NCI-H526 (cell line): ENCODE measurements around the gene SNX17.
A peak's percentile ranks its signal among the peaks of the same experiment; 100 is the strongest.
"Not testable (repeated sequence)": the region's sequence is repeated elsewhere in the genome, so short reads cannot be mapped to it uniquely, and the experiment has no call there.

Source experiments
- DNase-seq, 2 experiments: peaks; one replicate each; lab custom pipeline; 2025; lab: John Stamatoyannopoulos, UW

SNX17 gene

DNA sequence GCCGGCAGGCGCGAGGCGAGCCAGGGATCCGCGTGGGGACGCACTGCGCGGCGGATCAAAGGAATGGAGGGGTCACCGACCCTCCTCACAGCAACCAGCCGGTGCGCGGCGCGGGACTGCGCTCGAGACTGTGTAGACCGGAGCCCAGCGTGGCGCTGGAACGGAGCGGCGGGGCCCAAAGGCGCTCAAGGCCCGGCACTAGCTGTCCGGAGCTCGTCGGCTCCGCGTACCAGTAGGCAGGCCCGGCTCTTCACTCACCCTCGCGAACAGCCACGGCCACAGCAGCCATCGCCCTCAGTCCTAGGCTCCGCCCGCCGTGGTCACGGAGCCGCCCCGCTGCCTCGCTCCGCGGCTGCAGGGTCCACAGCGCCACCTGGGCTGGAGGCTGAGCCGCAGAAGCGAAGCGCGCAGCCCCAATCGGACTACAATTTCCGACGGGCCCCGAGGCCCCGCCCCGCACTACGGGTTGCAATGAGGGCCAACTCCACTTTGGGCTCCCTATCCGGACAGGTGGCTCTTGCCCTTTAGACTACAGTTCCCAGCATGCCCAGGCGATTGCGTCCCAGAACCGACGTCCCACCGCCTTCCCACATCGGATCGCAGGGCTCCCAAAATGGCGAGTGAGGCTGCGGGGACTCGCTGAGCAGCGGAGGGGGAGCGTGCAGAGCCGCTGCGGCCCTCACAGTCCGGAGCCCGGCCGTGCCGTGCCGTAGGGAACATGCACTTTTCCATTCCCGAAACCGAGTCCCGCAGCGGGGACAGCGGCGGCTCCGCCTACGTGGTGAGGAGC lies at the start of gene SNX17, which contains the start of gene EIF2B4:
TSS of gene SNX17 (plus strand) at position 591 of the 790 bp plus-strand sequence. CDS start at position 719, 128 bp downstream.
TSS of gene EIF2B4 (minus strand) at position 313 of the 790 bp plus-strand sequence. CDS start at position 289, 24 bp downstream.
- DNase-seq = peak; percentile 97 to 99

GRCh38 chr2:27320958-27321543 lies 49.4 kb upstream of the SNX17 start:
- peak in 1 of 2 experiments; percentile 12 for DNase-seq

DNA sequence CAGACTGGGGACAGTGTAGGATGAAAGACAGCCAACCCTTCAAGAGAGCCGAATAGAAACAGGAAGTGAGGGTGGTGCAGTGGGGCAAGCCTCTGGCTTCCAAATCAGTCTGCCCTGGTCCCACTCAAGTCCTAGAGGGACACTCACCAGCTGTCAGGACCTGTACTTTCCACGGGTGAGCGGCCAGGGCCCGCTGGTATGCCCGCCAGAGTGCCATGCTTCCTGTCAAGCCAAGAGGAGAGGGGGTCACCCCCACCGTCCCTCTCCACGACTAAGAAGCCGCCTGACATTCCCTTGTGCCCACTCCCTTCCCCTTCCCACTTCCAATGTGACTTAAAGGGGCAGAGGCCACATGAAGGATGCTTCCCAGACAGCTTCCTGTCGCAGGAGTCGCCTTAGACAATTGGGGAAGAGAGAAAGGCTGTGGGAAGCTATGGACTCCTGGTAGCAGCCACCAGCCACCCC lies 48.1 kb upstream of the SNX17 start:
- DNase-seq = no peak

- DNase-seq = peak; percentile 78 to 93
Measured at GRCh38 chr2:27322766-27323595, 47.4 kb upstream of the SNX17 start, which contains the start of gene MPV17. MPV17 (minus strand) TSS chr2:27323097; CDS start chr2:27322517, 580 bp downstream.

- DNase-seq = no peak
Measured at GRCh38 chr2:27323596-27324285, 46.7 kb upstream of the SNX17 start.

- DNase-seq = no peak
Measured at GRCh38 chr2:27324720-27325119, 45.7 kb upstream of the SNX17 start.

DNA sequence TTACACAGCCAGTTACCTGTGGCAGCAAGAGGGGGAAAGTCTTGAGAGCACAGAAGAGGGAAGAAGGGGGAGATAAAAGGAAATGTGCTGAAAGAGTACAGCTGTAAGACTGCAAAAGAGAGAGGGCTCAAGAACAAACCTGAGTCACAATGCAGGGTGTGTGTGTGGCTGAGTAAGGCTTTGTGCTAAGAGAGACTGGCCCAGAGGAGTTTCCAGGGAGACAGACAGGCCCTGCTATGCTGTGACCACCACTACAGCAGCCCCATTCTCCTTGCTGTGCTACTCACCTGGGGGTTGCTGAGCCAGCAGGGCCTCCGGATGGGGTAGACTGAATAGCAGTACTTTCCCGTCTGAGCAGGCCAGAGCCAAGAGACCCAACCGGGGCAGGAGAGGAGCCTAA lies 35.1 kb upstream of the SNX17 start:
- DNase-seq = no peak

- no peak for DNase-seq
Measured at GRCh38 chr2:27336173-27336572, 34.2 kb upstream of the SNX17 start.

DNA sequence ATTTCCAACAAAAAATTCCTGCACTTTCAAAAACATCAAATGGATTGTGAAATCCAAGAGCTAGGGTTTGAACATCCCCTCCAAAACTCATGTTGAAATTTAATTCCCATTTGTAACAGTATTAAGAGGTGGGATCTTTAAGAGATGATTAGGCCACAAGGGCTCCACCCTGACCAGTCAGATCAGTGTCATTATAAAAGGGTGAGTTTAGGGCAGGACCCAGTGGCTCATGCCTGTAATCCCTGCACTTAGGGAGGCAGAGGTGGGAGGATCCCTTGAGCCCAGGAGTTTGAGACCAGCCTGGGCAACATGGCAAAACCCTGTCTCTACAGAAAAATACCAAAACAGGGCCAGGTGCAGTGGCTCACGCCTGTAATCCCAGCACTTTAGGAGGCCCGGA lies 22.8 kb upstream of the SNX17 start:
- DNase-seq = no peak

GRCh38 chr2:27350106-27350693 lies 20.2 kb upstream of the SNX17 start:
- peak; percentile 24 to 56 for DNase-seq

DNA sequence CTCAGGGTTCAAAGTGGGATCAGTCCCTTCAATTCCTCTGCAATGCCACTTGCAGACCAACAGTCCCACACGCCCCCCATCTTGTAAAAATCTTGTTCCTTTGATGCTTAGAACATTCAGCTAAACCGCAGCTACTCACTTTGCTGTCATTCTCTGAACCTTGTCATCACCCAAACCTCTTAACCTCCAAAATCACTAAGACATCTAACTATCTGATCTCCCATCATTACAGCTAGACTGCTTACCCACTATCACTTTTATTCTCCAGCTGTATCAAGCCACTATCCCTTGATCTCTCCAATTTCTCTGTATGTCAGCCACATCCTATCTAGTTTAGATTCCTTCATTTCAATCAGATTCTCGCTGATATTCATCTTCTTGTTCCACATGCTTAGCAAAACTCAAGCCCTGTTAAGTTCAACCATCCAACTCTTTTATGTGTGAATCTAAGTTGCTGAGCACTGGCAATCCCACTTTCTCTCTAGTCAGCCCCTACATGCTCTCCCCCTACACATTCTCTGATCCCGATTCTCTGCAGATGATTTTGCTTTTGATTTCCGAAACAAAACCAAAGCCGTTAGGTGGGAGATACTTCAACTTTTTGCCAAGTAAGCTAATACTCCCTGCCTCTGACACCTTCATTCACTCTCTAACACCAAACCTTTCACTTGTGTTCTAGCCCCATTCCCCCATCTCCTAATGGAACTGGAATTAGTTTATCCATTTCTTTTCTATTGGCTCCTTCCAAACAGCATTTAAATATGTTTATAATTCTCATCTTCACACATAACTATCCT lies 18.4 kb upstream of the SNX17 start:
- DNase-seq = no peak

GRCh38 chr2:27353386-27353761 lies 17.0 kb upstream of the SNX17 start:
- not testable (repeated sequence) for DNase-seq

- DNase-seq = no peak
Measured at GRCh38 chr2:27353762-27354596, 16.4 kb upstream of the SNX17 start.

- no peak for DNase-seq
Measured at GRCh38 chr2:27354597-27354927, 15.9 kb upstream of the SNX17 start.

DNA sequence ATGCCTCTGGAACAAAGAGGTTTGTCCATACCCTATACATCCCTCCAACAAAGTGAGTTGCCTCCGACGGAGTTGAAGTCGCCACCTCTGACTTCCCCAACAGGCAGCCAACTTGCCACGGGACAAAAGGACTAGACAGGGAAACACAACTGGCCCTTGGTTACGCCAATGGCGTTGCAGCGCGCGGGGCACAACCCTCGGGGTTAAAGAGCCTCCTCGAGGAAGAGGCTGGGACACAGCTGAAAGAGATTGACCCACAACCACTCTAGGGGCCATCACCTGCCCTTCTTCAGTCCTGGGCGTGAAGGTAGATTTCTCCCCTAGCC lies 14.4 kb upstream of the SNX17 start:
- DNase-seq = peak in 1 of 2 experiments; percentile 75

DNA sequence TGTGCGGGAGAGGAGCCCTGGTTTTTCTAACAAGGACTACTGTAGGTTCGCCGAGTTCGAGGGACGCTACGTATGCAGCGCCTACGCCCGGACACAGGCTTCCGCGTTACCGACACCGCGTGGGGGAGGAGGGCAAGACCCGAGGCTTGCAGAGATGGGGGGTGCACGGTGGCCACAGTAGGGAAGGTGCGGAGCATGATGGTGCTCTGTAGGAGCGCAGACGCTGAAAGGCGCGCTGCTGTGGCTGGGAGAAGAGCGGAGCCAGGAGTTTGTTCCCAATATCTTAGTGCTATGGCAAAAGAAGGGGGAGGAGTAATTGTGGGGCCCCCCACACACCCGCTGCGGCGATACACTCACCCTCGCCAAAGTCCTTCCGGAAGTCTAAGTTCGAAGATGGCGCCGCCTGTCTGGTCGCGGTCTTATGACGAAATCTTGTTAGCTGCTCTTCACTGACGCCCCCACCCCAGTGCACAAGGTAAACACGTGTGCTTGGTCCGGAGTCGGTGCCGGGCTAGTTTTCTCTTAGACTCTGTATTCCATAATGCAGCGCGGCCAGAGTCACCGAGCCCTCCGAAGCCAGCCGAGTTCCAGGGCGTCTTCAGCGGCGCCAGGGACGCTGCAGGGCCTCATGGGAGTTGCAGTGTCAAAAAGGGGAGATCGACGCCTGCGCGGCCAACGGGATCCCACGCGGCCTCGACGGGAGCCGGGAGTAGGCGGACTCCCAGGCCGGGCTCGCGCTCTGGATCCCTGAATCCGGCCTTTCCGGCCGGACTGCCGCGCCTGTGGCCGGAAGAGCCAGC lies 13.8 kb upstream of the SNX17 start, which contains the start of gene GTF3C2:
TSS of gene GTF3C2 (minus strand) at position 383 of the 800 bp plus-strand sequence. CDS start 13,210 bp downstream, outside the sequence.
- DNase-seq = peak; percentile 98 to 99

- no peak for DNase-seq
Measured at GRCh38 chr2:27362678-27363420, 7.6 kb upstream of the SNX17 start.

DNA sequence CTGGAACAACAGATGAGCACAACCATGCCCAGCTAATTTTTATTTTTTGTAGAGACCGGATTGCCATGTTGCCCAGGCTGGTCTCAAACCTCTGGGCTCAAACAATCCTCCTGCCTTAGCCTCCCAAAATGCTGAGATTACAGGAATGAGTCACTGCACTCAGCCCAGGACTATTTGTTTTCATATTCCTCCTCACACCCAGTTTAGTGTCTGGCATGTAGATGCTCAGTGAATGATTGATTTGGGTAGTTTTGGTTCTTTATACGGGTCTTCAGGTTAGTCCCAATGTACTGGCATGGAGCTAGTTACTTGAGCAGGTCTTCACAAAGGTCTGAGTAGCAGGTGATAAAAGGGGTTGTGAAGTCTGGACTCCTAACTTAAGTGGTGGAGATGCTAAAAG lies 6.5 kb upstream of the SNX17 start:
- no peak for DNase-seq
